HG03378 (cell line): ENCODE results near the gene MPZL3.
A peak's percentile ranks its signal among the peaks of the same experiment; 100 is the strongest.

Experiments used
- ATAC-seq: cut with Tn5 transposase; IDR thresholded peaks from one replicate; pipeline ENCODE4 v1.9.1; 2021; ENCODE audit warnings: mild to moderate bottlenecking, moderate library complexity; ENCODE audit not compliant: unreplicated experiment

Gene MPZL3

DNA sequence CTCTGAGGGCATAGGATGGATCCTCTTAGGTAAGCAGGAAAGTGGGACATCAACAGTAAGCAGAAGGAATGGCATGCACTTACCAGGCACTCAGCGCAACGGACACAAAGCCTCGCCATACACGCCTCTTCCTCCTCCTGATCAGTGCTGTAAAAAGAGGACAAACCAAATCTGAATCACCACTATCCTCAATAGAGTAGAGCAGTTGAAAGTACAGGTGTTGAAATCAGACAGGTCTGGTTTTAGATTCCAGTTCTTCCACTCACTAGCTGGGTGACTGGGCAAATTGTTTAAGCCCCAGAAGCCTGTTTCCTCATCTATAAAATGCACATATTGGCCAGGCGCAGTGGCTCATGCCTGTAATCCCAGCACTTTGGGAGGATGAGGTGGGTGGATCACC lies 18.8 kb downstream of the MPZL3 start:
- no peak for ATAC-seq

DNA sequence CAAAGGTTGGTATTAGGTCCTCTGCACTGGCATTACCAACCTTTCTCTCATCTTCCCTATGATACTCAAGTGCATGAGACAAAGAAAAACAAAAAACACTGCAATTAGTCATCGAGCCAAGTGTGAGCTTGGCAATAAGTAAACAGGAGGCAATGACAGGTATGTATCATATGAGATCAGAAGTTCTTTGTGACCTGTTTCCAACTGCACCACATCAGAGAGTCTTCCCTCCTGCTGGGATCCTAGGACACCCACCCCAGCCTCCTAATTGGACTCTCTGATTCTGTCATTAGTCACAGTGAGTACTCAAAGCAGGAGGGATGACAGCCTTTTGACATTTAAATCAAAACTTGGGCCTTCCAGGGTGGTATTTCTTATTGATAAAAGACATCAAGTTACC lies 19.5 kb downstream of the MPZL3 start:
- ATAC-seq: no peak

DNA sequence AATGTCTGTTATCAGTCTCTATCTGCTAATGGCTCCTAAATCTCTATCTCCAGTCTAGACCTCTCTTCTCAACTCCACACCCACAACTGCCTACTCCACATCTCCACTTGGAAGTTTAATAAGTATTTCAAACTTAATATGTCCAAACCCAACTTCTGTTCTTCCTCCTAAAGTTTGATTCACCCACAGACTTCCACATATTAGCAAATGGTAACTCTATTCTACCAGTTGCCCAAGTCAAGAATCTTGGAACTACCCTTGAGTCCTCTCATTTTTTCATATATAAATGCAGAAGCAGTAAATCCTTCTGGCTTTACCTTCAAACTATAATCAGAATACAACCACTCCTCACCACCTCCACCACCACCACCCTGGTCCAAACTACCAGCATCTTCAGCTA lies 20.7 kb downstream of the MPZL3 start:
- ATAC-seq: no peak

DNA sequence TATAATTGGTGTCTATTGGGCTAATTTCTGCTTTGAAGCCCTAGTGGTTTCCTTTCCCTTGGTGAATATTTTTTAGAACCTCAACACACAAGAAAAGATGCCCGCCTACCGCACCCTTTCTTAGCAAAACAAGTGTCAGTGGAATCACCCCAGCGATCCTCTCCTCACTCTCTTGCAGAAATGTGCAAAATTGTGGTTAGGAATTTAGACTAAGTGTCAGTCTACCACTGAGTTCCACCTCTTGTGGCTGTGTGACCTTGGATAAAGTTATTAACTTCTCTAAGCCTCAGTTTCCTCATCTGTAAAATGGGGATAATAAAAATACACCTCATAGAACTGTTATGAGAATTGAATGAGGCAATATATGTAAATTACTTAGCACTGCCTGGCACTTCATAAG lies 22.1 kb downstream of the MPZL3 start:
- no peak for ATAC-seq

DNA sequence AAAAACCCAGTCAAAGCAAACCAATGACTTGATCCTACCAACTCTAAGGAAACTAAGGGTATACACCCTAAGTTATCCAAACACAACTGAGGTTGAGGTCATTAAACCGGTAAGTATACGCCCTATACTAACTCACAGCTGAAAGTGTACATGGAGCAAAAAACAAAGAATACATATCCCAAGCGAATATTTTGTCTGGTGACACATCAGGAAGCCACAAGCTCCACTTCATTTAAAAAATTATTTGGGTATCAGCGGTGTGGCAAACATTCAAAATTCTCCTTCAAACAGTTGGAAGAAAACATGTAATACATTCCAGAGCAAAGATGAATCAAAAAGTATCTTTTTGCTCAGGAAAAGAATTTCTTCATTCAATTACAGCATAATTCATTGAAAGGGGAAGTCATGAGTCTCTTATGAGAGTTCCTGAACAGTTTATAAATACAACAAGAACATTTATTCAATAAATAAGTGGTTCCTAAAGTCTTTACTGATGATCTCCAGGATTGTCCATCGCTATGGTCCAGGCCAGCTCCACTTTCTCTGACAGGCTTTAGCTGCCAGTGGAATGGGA lies 22.8 kb downstream of the MPZL3 start:
- ATAC-seq: no peak

DNA sequence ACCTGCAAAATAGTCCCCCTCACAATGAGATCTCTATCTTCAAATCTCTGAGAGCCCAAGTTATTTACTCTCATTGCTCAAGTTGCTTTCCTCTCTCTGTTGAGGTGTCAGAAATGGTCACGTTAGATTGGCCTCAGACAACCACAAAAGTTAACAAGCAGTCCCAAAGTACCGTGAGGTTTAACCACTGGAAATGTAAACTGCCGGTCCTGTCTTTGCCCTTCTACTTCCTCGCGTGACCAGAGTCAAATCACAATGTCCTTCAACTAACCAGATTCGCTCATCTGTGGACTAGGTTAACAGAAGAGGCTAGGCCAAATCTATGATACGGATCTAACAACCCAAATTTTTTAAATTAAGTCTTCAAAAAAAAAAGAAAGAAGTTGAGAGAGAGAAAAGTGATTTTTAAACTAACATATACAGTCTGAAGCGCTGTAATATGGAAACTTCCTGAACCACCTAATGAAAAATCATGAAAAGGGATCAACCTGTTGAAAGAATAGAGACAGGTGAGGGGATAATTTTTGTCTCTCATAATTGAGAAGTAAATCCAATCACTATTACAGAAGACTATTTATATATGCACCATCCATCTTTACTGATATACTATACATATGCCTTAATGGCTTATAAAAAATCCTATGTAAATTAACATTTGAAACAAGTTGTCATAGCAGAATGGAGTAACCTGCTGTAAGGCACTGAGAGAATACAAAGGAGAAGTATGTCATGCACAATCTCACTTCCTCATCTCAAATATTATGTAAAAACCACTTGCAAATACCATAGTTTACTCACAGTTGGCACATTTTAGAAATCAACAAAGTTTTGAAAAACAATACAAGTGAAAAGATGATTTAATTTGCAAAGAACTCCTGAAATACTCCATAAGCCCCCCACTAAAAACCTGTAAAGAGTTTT lies 24.0 kb downstream of the MPZL3 start:
- ATAC-seq: peak; percentile 67

DNA sequence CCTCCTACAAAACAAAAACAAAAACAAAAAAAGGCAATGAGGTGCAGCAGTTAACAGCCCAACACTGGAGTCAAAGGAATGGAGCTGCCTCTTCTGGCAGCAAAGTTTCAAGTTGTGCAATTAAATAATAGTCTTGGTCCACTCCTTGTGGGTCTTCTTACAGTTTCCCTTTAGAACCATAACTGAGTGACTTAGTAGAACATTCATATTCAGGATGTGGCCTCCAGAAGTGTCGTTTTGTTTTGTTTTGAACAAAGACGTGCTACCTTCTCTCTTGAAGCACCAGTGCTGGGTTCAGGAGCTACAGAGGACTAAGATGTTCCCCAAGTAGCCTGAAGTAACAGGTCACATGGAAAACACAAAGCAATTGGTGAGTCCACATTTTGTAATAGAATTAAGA lies 25.4 kb downstream of the MPZL3 start:
- ATAC-seq: no peak

DNA sequence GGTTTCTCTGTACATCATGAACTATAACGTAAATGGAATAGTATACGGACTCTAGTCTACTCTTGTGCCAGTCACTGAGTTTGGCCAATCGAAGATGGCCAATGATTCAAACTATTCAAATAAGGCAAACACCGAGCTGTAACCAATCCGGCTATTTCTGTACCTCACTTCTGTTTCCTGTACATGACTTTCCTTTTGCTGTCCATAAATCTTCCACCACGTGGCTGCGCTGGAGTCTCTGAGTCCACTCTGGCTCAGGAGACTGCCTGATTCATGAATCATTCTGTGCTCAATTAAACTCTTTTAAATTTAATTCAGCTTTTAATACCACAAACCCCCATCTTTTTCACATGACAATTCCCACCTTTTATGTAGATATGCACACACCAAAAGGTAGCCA lies 25.9 kb downstream of the MPZL3 start:
- ATAC-seq: no peak

DNA sequence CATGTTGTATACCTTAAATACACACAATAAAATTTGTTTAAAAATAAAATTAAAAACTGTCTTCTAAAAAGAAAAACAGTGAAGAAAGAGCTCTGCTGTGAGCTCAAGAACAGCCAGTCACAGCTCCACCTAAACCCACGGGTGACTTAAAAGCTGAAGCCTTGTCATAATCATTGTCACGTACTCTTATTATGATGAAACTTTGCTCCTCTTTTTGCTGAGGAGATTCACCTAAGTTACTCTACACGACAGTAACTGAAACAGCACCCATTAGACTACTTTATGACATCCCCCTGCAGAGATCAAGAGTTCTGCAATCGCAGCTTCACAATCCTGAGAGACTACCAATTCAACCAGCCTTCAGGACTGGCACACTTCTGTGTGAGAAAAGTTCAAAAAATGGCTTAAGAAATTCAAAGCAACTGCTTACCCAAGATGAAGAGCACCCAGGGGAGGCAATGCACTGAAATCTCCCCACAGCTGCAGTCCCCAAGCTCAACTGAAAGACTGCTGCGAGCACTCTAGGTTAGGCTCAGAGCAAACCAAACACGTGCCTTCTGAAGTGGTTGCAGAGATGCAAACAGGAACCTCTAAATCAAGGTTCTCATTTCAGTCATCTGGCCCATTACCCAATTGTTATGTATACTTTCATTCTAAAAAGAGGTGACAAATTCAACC lies 27.5 kb downstream of the MPZL3 start, which contains the start of gene JAML:
JAML (minus strand) TSS at position 501 of the 678 bp plus-strand sequence. CDS start 10,145 bp downstream, outside the sequence.
- no peak for ATAC-seq

DNA sequence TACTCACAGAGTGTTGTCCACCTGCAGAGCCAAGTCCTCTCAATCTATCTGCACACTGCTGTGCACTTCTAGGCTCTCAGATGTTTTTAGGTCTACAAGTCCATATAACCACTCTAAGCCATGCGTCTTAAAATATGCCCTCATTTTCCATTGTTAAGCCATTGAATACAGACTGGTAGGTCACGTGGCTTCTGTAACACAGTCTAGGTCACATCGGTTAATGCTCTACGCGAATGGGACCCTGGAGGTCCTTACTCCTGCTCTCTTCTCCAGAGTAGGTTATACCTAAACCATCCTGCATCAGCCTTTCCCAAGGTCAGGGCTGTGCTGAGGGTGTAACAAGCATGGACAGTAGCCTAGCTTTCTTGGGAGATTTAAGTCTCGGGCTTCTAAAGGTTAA lies 28.2 kb downstream of the MPZL3 start:
- no peak for ATAC-seq

DNA sequence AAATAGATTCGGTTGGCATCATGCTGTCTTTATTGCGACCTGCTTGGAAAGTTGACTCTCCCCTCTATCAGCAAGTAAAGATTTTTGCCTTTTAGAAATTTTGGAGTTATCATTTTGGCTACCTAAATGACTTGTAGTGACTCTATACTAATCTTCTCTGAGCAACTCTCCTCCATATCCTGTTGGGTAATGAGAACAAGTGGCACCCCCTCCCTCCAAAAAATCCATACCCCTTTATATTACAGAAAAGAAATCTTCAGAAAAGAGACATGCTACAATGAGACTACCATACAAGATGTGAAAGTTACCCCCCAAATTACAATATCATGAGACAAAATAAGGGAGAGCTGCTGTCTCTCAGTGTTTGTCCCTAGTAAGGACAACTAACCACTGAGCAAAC lies 28.6 kb downstream of the MPZL3 start:
- ATAC-seq: no peak

DNA sequence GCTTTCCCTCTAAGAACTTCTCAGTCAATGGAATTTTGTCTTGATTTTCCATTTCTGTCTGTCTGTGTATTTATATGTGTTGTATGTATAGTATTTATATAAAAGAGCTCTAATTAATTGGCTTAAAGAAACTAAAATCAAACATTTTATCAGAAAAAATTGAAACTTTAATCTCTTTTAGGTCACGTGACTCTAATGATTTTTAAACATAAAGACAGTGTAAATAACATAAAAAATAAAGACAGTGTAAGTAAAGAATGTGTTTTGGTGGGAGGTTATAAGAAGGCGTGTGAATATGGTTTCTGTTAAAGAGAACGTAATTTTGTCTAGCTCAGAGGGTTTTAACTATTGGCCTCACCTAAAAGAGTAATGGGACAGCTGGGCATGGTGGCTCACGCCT lies 29.7 kb downstream of the MPZL3 start:
- no peak for ATAC-seq

DNA sequence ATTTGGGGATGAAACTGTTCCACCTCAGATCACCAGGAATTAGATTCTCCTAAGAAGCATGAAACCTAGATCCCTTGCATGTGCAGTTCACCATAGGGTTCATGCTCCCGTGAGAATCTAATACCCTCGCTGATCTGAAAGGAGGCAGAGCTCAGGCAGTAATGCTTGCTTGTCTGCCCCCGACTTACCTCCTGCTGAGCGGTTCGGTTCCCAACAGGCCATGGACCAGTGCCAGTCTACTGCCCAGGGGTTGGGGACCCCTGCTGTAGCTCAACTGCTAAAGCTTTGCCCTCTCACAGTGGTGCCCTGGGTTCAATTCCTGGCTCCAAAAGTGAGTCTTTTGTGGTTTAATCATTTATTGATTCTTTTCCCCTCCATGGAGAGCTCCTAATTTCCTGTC lies 30.7 kb downstream of the MPZL3 start:
- ATAC-seq: no peak

DNA sequence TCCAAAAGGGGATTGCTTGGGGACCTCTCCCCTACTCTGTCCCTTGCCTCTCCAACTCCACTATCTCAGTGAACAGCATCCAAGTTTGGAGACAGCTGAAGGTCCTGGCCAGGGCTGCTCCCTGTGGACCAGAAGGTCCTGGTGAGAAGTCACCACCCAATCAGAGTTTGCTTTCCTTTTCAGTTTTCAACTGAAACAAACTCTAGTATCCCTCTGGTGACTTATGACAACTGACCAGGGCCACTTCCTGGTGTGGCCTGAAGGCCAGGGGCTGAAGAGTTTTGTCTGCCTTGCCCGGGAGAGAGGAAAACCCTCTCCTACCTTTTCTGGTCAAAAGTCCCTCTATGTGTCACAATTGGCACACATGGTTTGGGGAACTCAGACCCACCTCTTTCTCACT lies 32.4 kb downstream of the MPZL3 start:
- ATAC-seq: no peak

DNA sequence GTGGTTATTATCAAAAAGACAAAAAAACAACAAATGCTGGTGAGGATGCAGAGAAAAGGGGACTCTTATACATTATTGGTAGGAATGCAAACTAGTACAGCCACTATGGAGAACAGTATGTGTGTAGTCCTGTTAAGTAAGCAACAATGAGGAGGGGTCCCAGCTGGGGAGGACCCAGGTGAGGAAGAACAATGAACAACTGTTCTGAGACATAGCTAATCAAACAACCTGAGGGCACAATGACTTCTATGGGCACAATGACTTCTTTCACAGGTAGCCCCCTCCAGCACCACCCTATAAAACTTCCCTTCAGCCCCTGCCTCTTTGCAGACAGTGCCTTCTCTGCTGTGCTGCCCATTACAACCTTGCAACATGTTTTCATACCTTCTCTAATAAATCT lies 32.9 kb downstream of the MPZL3 start:
- no peak for ATAC-seq

DNA sequence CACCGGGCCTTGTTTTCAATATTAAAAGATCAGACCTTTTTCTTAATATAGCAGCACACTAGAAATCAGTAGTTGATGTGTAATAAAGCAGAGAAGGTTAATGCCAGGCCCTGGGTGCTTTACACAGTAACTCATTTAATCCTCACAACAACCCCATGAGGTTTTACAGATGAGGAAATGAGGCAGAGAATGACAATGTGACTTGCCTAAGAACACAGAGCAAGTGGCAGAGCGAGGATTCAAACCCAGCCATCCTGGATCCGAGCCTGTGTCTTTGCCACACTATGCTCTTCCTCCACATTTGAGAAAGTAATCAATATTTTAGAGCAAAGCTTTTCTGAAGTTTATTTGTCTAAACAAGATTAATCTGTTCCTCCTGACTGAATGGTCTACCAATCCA lies 34.6 kb downstream of the MPZL3 start:
- no peak for ATAC-seq

DNA sequence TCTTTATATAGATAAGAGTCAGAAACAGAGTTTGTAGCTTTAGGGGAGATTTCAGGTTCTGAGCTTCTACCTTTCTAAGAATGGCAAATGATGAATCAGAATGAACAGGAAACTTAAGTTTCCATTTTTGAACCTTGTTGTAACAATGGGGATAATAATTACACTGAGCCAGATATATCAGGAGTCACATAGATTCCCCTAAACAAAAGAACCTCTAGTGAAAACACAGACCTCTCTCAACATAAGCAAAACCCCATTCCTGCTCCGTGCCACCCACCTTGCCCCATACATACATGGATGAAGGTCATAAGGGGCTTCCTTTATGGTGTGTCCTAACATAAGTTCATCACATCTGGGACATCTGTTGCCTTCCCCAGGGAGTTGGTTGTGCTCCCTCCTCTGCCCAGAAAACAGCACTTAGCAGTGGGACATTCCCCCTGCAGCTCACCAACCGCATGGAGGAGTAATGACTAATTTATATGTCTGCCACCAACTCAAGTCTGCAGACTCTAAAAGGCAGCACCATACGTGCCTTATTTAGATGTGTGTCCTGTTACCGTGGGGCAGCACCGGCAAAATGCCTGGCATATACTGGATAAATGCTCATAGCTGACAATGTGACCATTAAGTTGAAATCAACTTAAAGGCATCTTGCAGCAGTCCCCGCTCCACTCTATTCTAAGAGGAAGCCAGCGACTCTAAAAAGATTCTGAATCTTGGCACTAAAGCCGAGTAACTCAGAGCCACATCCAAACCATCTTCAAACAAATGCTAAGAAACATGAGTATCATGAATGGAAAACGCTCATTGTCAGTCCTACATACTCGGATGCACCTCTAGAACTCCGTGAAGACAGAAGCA lies 35.3 kb downstream of the MPZL3 start:
- ATAC-seq: peak; percentile 49

DNA sequence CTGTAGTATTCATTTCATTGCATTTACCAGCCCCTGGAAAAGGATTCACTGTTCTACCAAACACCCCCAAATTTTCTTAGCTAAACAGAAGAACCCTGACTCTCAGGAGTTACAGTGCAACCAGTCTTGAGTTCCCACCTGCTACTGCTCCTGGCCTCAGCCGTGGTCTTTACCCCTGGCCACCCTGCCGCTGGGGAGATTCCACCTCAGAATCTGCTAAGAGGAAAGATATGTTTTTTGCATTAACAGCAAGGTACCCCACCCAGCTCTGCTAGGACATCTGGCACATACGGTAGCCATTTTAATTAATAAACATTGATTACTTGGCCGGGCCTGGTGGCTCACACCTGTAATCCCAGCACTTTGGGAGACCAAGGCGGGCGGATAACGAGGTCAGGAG lies 36.4 kb downstream of the MPZL3 start:
- no peak for ATAC-seq

DNA sequence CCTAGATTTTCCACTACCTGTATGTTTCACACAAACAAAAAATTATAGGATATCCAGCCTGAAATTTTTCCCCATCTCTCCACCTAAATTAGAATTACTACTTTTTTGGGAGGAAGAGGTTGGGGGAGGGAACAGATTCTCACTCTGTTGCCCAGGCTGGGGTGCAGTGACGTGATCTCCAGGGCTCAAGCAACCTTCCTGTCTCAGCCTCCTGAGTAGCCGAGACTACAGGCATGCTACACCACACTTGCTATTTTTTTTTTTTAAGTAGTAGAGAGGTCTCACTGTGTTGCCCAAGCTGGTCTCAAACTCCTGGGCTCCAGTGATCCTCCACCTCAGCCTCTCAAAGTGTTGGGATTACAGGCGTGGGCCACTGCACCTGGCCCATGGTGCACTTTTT lies 36.9 kb downstream of the MPZL3 start:
- ATAC-seq: no peak

DNA sequence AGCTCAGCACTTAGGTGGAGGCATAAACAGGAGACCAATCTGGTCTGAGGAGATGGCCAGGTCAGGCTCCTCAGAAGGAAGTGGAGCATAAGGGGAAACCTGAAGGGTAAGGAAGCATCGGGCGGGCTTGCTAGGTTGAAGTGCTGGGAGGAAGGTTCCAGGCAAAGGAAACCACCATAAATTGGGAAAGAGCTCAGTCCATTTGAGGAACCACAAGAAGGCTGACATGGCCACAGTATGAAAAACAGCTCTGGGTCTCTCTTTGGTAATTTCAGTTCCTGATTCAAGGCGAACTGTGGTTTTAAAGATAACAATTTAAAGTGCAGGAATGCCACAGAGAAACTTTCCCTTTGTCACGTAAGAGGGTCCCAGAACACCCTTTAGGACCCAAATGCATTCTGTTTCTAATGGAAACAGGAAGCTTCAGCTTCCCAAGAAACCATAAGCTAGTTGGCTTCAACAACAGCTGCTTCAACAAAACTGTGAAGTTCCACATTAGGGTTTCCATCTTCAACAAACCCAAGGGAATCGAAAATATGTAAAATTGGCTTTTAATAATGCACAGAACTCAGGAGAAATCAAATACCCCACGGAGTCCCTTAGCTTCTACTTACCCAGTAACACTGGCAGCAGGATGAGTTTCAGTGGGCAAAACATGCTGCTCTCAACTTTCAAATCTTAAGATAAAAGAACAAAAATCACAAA lies 37.8 kb downstream of the MPZL3 start:
- no peak for ATAC-seq
